A172 (cell line): ENCODE data around the gene PRSS38. TPM values are rescaled to one million over a fixed set of nuclear protein-coding genes. Genes with fewer than 3 reads are reported as not detected.

Experiments
- DNase-seq: peaks from one replicate; pipeline ENCODE4 v3.0.0-alpha.2; 2015; ENCODE audit warnings: low spot score
- total RNA-seq: library from RNA; depleted of rRNA; stranded (reverse); fragments of >200 nt; shearing (Covaris generic); gene quantifications from 2 replicates; pipeline ENCODE4 v1.2.3, GENCODE V29; 2014

PRSS38 gene
- total RNA-seq, 1 experiment from 2014 or later = not detected

GRCh38 chr1:227793079-227793947, 22.2 kb upstream of the PRSS38 start:
- no peak for DNase-seq

DNA sequence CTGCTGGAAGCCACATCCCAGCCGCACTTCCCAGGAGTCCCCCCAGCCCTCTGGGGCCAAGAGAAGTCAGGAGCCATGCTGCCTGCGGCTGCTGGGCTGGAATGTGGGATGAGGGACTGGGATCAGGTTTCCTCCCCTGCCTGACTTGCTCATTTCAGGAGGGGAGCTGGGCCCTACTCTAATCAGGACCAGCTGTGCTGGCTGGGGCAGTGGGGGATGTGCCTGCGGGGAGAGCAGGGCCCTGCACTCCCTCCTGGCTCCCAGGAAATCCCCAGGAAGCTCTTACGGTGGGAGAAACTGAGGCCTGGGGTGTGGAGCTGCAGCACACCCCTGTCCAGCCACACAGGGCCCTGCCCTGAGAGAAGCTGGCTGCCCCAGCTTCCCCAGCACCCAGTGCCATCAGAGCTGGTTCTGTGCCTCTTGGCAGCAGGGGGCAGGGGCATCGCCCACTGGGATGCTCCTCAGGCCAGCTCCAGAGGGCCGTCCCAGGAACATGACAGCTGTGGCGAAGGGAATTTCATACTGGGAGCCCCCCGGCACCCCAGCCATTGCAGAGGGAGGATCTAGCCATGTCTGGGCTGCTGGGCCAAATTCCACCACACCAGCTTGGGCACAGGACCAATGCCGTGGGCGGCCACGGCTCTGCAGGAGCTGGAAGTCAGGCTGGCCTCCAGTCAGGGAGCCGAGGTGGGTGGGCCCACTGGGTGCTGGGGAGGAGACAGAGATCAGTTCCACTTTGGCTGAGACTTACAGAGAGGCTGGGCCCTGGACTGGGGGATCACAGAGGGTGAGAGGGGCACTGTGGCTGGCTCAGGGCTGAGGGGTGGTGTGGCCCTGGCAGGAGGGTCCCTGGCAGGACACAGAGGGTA, 21.3 kb upstream of the PRSS38 start:
- peak; percentile 69 for DNase-seq

DNA sequence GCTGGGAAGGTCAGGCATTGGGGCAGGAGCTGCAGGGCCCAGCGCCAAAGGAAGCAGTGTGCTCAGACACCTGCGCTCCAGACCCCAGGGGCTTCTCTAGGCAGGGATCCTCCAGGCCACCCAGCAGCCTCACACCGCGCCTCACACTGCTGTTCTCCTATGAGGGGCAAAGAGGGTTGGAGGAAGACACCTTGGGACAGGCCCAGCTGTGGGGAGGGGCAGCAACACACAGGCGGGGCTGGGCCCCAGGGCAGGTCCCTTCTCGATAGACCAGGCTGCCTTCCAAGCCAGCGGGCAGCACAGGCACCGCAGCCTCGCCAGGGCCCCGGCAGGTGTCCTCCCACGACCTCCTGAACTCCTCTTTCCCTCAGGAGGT, 20.7 kb upstream of the PRSS38 start:
- DNase-seq = peak; percentile 18

GRCh38 chr1:227795732-227796131, 19.7 kb upstream of the PRSS38 start:
- DNase-seq = no peak

DNA sequence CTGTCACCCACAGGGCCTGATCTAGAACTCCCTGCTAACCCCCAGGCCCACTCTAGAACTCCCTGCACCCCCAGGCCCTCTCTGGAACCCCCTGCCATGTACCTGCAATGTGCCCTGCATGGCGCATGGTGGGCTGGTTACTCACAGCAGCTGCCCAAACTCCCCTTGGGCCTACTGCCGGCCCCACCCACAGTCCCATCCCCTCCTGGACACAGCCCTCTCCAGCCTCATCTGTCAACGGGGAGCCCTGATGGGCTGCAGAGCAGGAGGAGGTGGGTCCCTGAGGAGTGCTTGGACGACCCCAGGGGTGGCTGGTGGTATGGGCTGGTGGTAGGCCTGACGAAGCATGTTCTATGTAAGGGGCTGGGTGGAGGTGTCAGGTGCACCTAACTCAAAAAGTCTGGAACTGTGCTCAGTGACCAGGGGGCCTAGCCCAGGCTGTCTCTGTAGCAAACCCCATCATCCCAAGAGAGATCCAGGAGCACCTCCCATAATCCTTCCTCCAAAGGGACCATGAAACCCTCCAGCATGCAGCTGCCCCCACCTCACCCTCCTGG, 19.0 kb upstream of the PRSS38 start:
- no peak for DNase-seq

- no peak for DNase-seq
Observed at GRCh38 chr1:227797144-227797543, 18.3 kb upstream of the PRSS38 start.

DNA sequence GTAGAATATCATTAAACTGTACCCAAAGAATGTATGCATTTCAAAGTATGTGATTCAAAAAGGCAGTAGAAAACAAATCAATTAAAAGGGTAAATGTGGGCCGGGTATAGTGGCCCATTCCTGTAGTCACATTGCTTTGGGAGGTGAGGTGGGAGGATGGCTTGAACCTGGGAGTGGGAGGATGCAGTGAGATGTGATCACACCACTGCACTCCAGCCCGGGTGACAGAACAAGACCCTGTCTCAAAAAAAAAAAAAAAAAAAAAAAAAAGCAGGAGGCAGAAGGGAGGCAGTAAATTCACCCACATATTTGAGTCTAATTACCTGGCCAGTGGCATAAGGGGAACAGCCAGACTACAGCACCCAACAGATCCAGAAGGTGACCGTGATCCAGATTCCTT, 17.9 kb upstream of the PRSS38 start:
- DNase-seq = no peak

GRCh38 chr1:227798078-227798802, 17.2 kb upstream of the PRSS38 start:
- DNase-seq = no peak

DNA sequence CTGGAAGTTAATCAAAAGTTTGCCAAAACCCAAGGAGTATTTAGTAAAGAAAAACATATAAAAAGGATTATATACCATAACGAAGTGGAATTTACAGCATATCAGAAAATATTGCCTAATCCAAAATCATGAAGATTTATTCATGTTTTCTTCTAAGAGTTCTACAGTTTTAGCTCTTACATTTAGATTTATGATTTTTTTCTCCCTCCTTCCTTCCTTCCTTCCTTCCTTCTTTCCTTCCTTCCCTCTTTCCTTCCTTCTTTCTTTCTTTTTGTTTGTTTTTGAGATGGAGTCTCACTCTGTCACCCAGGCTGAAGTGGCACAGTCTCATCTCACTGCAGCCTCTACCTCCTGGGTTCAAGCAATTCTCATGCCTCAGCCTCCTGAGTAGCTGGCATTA, 15.7 kb upstream of the PRSS38 start:
- no peak for DNase-seq

DNA sequence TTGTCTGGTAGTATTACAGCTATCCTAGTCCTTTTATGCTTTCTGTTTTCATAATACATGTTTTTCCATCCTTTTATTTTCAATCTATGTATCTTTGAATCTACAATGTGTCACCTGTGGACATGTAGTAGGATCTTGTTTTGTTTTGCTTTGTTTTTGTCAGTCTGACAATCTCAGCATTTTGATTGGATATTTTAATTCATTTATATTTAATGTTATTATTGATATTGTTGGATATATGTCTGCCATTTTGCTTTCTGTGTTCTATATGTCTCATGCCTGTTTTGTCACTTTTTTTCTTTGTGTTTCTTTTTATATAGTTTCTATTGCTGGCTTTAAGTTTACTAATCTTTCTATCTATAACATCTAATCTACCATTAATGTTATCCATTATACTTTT, 11.5 kb upstream of the PRSS38 start:
- DNase-seq = no peak

DNA sequence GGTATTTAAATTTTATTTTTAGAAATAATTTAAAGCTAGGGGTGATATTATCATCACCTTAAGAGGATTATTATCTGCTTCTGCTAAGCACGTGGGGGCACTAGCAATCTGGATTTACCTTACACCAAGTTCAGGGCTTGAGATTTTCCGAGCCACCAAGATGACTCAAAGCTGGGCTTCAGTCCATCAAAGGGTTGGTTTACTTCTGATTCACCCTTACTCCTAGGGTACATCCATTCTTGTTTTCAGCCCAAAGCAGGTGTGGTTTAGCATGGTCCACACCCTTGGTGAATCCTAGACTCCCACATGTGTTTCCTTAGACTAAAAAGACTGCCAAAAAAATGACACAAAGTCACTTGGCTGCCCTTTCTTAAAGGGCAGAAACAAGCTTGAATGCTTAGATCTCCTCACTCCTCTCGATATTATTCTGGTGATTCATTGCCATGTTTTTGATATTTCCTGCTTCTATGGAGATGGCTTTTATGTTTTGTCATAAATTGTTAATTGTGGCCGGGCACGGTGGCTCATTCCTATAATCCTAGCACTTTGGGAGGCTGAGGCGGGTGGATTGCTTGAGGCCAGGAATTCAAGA, 9.8 kb upstream of the PRSS38 start:
- peak; percentile 100 for DNase-seq

- peak; percentile 72 for DNase-seq
Observed at GRCh38 chr1:227808566-227808965, 6.9 kb upstream of the PRSS38 start.

DNA sequence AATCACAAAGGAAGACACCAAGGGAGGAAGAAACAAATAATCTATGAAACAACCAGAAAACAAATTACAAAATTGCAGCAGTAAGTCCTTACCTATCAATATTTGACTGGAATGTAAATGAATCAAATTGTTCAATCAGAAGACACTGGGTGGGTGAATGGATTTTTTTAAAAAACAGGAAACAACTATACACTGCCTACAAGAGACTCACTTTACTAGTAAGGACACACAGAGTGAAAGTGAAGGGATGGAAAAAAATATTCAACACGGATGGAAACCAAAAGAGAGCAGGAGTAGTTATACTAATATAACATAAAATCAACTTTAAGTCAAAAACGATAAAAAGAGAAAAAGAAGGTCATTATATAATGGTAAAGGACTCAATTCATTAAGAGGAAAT, 6.4 kb upstream of the PRSS38 start:
- no peak for DNase-seq

DNA sequence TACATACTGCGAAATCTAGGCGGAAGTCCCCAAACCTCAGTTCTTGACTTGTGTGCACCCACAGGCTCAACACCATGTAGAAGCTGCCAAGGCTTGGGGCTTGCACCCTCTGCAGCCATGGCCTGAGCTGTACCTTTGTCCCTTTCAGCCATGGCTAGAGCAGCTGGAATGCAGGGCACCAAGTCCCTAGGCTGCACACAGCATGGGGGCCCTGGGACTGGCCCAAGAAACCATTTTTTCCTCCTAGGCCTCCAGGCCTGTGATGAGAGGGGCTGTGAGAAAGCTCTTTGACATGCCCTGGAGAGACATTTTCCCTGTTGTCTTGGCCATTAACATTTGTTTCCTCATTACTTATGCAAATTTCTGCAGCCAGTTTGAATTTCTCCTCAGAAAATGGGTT, 1.5 kb upstream of the PRSS38 start:
- no peak for DNase-seq

GRCh38 chr1:227816750-227817446, 1.4 kb downstream of the PRSS38 start:
- no peak for DNase-seq

- no peak for DNase-seq
Observed at GRCh38 chr1:227823537-227823936, 8.1 kb downstream of the PRSS38 start.

GRCh38 chr1:227824204-227824603, 8.7 kb downstream of the PRSS38 start:
- no peak for DNase-seq

DNA sequence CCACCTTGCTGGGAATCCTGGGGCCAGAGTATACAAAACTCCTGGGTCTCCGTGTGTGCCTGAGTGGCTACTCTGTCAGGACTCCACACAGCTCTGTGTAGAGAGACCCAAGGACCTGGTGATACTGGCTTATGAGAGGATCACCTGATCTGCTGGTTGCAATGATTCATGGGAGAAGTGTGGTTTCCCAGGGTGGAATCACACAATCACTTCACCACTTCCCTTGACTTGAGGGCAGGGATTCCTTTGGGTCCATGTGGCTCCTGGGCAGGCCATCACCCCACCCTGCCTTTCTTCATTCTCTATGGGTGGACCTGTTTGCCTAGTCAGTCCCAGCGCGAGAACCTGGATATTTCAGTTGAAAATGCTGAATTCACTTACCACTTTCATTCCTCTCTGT, 13.3 kb downstream of the PRSS38 start:
- DNase-seq = no peak

- no peak for DNase-seq
Observed at GRCh38 chr1:227838181-227838580, 22.7 kb downstream of the PRSS38 start.

DNA sequence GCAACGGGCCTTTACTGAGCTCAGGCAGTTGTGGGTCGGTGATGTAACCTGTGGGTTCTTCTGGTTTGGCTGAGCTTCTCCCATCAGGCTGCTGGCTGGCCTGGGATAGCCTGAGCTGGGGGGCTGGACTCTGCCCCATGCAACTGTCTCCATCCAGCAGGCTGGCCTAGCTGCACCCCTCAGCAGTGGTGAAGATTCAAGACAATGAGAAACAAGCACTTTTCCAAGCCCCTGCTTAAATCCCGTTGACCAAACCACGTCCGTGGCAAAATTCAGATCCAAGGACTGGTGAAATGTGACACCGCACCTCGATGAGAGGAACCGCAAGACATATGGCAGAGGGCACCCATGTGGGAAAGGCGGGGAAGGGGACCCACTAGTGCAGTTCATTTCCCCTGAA, 25.6 kb downstream of the PRSS38 start:
- DNase-seq = no peak
